PC-9 (cell line): ENCODE data around the gene ELAVL1. TPM values are rescaled to one million over a fixed set of nuclear protein-coding genes. Genes with fewer than 3 reads are reported as not detected.

Source experiments
- BruUV-seq: library from RNA; stranded (reverse); fragments of 400-500 nt; replicated peaks from 2 replicates; lab custom pipeline; 2021; lab: Mats Ljungman, UMichigan
- CTCF ChIA-PET: fragments of 300-600 bp; sonication (Branson Sonifier 250); formaldehyde crosslinking; loops from one replicate; lab custom pipeline; 2022; ENCODE audit warnings: antibody characterized with exemption; lab: Charles Lee
- POLR2A ChIA-PET: fragments of 300-600 bp; sonication (Branson Sonifier 250); formaldehyde crosslinking; loops from one replicate; lab custom pipeline; 2022; ENCODE audit warnings: antibody characterized with exemption; ENCODE audit not compliant: unreplicated experiment; lab: Charles Lee
- DNase-seq, 2 experiments: peaks; one replicate each; pipeline versions ENCODE4 v3.0.0 to v3.0.0-alpha.2; 2015 to 2022; ENCODE audit warnings: mixed read lengths in 1 of 2
- H2AFZ ChIP-seq: fragments of 200-600 bp; sonication (generic); 2 replicates; pipeline ENCODE4 v1.8.1; 2017; ENCODE audit warnings: antibody characterized with exemption
- H3F3A ChIP-seq: fragments of 200-600 bp; sonication (generic); 2 replicates; pipeline ENCODE4 v1.8.1; 2017; ENCODE audit warnings: antibody characterized with exemption, mild to moderate bottlenecking, low read depth; ENCODE audit not compliant: insufficient read depth
- H3K27ac ChIP-seq: fragments of 200-600 bp; sonication (generic); 2 replicates; pipeline ENCODE4 v1.6.1; 2016; ENCODE audit warnings: mixed run types
- H3K27me3 ChIP-seq: fragments of 200-600 bp; sonication (generic); 2 replicates; pipeline ENCODE4 v1.6.1; 2016; ENCODE audit warnings: low read depth, mixed run types; ENCODE audit not compliant: insufficient read depth
- H3K36me3 ChIP-seq: fragments of 200-600 bp; sonication (generic); 2 replicates; pipeline ENCODE4 v1.6.1; 2016; ENCODE audit warnings: low read depth, mixed run types
- H3K4me1 ChIP-seq: fragments of 200-600 bp; sonication (generic); replicated peaks from 2 replicates; pipeline ENCODE4 v1.6.1; 2016; ENCODE audit warnings: mixed run types; ENCODE audit not compliant: insufficient read depth
- H3K4me2 ChIP-seq: fragments of 200-600 bp; sonication (generic); 2 replicates; pipeline ENCODE4 v1.6.1; 2017; ENCODE audit warnings: mixed run types
- H3K4me3 ChIP-seq: fragments of 200-600 bp; sonication (generic); 2 replicates; pipeline ENCODE4 v1.6.1; 2016; ENCODE audit warnings: mixed run types
- H3K79me2 ChIP-seq: fragments of 200-600 bp; sonication (generic); 2 replicates; pipeline ENCODE4 v1.6.1; 2017; ENCODE audit warnings: low read depth, mixed run types
- H3K9me2 ChIP-seq: fragments of 200-600 bp; sonication (generic); 2 replicates; pipeline ENCODE4 v1.8.1; 2017; ENCODE audit warnings: mild to moderate bottlenecking; ENCODE audit not compliant: insufficient read depth
- H3K9me3 ChIP-seq: fragments of 200-600 bp; sonication (generic); 2 replicates; pipeline ENCODE4 v1.8.1; 2016; ENCODE audit warnings: low read depth; ENCODE audit not compliant: insufficient read depth
- H4K20me1 ChIP-seq: fragments of 200-600 bp; sonication (generic); 2 replicates; pipeline ENCODE4 v1.8.1; 2017; ENCODE audit not compliant: insufficient read depth
- EZH2 ChIP-seq: fragments of 200-600 bp; sonication (generic); IDR thresholded peaks from 2 replicates; pipeline ENCODE4 v1.8.0; 2017; ENCODE audit warnings: antibody characterized with exemption, low read depth
- intact Hi-C: fragments of 100-400 bp; cut with micrococcal nuclease; formaldehyde crosslinking; loops from one replicate; pipeline ENCODE4 v1.10.0; 2022; ENCODE audit not compliant: unreplicated experiment
- total RNA-seq: library from RNA; stranded (reverse); gene quantifications from 2 replicates; pipeline ENCODE4 v1.2.3, GENCODE V29; 2021
- TF ChIP-seq, protein P1 (sequence below): fragments of 200-600 bp; sonication (generic); conservative IDR thresholded peaks from 2 replicates; pipeline ENCODE4 v1.6.1; 2017; ENCODE audit warnings: mixed run types, antibody characterized with exemption, mild to moderate bottlenecking, moderate library complexity

The ELAVL1 gene
- total RNA-seq, 1 experiment from 2014 or later: 108 TPM

DNA sequence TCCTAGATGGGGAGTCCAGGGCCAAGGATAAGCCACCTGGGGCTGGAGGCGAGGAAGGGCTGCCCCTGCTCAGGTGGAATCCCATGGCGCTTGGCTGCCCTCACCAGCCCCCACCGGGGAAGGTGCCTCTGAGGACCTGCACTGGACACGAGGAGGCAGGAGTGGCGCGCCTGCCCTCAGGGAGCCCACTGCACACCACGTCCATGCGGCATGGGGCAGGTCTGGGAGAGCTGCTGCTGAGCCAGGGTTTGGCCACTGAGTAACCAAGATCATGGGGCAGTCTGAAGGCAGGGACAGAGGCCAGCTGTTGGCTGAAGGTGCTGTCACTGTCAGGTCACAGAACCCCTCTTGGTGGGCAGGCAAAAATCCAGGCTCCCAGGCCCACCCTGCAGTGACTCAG lies 25.9 kb downstream of the ELAVL1 start:
- POLR2A ChIA-PET: interaction anchor here (0.7 kb wide), 1 partner anchor 10 kb away, joined by 8 read pairs; no protein-coding TSS in a partner anchor
- peaks cover 56% of the 10 kb centered on the region for H4K20me1 ChIP-seq

DNA sequence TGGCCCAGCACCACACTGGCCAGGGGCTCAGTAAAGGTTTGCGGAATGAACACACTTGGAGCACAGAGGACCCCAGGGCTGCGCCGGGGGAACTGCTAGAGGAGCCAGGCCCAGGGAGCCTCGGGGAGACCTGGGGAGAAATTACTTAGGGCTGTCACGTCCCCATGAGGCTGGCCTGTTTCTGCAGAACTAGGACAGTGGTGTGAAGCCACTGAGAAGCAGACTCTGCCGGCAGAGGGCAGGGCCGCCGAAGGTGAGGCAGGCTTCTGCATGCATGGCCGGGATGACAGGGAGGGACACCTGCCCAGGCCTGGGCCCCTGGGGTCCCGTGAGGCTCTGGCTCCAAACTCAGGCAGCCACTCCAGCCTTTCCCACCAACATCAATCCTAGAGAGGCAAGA lies 26.4 kb downstream of the ELAVL1 start:
- no peaks in the 10 kb centered on the region for H3K4me1 ChIP-seq
- CTCF ChIA-PET: no interaction called here
- intact Hi-C loops: no loop called here
- TF ChIP-seq, protein P1, sequence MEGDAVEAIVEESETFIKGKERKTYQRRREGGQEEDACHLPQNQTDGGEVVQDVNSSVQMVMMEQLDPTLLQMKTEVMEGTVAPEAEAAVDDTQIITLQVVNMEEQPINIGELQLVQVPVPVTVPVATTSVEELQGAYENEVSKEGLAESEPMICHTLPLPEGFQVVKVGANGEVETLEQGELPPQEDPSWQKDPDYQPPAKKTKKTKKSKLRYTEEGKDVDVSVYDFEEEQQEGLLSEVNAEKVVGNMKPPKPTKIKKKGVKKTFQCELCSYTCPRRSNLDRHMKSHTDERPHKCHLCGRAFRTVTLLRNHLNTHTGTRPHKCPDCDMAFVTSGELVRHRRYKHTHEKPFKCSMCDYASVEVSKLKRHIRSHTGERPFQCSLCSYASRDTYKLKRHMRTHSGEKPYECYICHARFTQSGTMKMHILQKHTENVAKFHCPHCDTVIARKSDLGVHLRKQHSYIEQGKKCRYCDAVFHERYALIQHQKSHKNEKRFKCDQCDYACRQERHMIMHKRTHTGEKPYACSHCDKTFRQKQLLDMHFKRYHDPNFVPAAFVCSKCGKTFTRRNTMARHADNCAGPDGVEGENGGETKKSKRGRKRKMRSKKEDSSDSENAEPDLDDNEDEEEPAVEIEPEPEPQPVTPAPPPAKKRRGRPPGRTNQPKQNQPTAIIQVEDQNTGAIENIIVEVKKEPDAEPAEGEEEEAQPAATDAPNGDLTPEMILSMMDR: no peak
- TF ChIP-seq EZH2: no peak
- H4K20me1 ChIP-seq: peaks cover 53% of the 10 kb centered on the region
- H2AFZ ChIP-seq: no peak overlapping the region
- no peak for DNase-seq
- no peaks in the 10 kb centered on the region for H3F3A ChIP-seq
- H3K9me3 ChIP-seq: no peaks in the 10 kb centered on the region
- POLR2A ChIA-PET: no interaction called here
- no TSS peak for BruUV-seq
- no peaks in the 10 kb centered on the region for H3K9me2 ChIP-seq
- no peaks in the 10 kb centered on the region for H3K27me3 ChIP-seq
- H3K36me3 ChIP-seq: 0 out of 2 replicates have a peak, but pooled peaks cover 5% of the 10 kb centered on the region
- no peak overlapping the region for H3K27ac ChIP-seq
- peaks cover 20% of the 10 kb centered on the region for H3K79me2 ChIP-seq
- H3K4me2 ChIP-seq: no peak overlapping the region
- no peak overlapping the region for H3K4me3 ChIP-seq

More for the DNA sequence above, 25.9 kb downstream of the ELAVL1 start:
- H3K27me3 ChIP-seq: no peaks in the 10 kb centered on the region
- intact Hi-C loops: no loop called here
- no peaks in the 10 kb centered on the region for H3K9me3 ChIP-seq
- no peak overlapping the region for H2AFZ ChIP-seq
- TF ChIP-seq, protein P1: no peak
- no peak for TF ChIP-seq EZH2
- H3K4me2 ChIP-seq: no peak overlapping the region
- no peak overlapping the region for H3K27ac ChIP-seq
- 0 out of 2 replicates have a peak, but pooled peaks cover 5% of the 10 kb centered on the region for H3K36me3 ChIP-seq
- no peak overlapping the region for H3K4me3 ChIP-seq
- H3F3A ChIP-seq: no peaks in the 10 kb centered on the region
- H3K9me2 ChIP-seq: no peaks in the 10 kb centered on the region
- no TSS peak for BruUV-seq
- CTCF ChIA-PET: no interaction called here
- no peaks in the 10 kb centered on the region for H3K4me1 ChIP-seq
- no peak for DNase-seq
- H3K79me2 ChIP-seq: peaks cover 25% of the 10 kb centered on the region

DNA sequence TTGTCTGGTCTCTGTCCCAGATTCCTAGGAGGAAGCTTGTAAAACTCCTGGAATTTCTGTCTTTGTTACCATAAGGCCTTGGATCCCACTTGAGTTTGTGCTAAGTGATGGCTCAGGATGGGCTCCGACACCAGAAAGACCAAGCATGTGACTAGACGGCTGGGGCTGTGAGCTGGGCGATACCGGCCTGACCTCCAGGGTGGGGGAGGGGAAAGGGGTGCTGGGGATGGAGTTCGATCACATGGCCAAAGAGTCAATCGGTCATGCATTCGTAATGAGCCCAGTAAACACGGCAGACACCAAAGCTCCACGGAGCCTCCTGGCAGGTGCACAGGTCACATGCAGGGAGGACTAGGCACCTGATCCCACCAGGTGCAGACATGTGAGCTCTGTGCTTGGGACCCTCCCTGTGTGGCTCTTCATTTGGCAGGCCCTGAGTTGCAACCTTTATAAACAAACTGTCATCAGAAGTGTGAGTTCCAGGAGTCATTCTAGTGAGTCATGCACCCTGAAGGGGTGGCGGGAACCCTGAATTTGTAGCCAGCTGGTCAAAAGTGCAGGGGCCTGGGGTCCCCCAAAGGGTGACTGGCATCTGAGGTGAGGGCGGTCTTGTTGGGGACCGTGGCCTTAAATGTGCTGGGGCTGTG lies 27.1 kb downstream of the ELAVL1 start:
- no TSS peak for BruUV-seq

More for the DNA sequence above, 27.1 kb downstream of the ELAVL1 start:
- Histone ChIP-seq H3K9me3 (no peaks in the 10 kb centered on the region), H4K20me1 (peaks cover 46% of the 10 kb centered on the region), H3K27me3 (no peaks in the 10 kb centered on the region), H2AFZ (no peak overlapping the region), H3K9me2 (no peaks in the 10 kb centered on the region), H3K4me1 (no peaks in the 10 kb centered on the region), H3K79me2 (peaks cover 12% of the 10 kb centered on the region), H3K36me3 (0 out of 2 replicates have a peak, but pooled peaks cover 5% of the 10 kb centered on the region), H3K4me3 (no peak overlapping the region), H3K27ac (no peak overlapping the region), H3F3A (no peaks in the 10 kb centered on the region), H3K4me2 (no peak overlapping the region)
- DNase-seq: no peak
- ChIA-PET POLR2A (no interaction called here), CTCF (no interaction called here)
- TF ChIP-seq, protein P1: 0 out of 2 replicates have a peak, but pooled peaks have one; percentile 13
- no peak for TF ChIP-seq EZH2
- intact Hi-C loops: no loop called here
